ENCODE results near the gene LIX1L. TPM values are rescaled to one million over a fixed set of nuclear protein-coding genes. Genes with fewer than 3 reads are reported as not detected.

The LIX1L gene
- total and polyA plus RNA-seq, 7 donors = 1.4 to 42.5 (median 26.9) TPM

DNA sequence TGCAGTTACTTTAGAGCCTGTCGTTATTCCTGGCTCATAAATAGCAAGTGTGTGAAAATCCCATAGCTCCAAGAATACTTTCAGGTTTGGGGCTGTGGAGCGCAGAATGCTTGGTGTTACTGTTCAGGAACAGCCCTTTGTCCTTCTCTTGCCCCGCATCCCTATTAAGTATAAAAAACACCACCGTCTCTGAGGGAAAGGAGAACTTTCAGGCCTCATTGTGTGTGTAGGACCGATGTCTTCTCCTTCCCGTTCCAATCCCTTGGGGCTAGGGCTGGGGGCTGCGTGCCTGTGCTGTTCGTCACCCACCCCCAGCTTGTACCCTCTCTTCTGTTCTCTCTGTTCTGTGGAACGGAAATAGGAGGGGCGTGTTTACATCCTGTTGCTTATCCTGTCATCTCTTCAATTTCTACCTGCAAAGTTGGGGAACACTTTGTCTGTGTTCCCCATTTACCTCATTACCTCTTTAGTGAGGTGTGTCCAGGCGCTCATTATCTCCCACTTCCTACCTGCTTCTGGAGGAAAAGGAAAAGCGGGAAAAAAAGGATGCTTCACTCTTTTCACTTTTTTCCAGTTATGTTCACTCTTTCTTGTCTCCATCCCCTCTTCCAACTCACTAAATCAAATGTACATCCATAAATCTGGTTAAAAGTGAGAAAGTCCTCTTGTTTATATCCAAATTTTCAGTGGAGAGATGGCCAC lies 39.4 kb upstream of the LIX1L start:
- Histone ChIP-seq H3K27ac (peak overlapping the region; percentile 92 to 95 (median 94)), H3K4me1 (peaks cover 0 to 48% (median 43%) of the 10 kb centered on the region in 4 donors), H3K4me3 (peak overlapping the region; percentile 72 to 93 (median 88)), H3K36me3 (peaks cover 35 to 38% (median 36%) of the 10 kb centered on the region in 4 donors), H3K9me3 (no peaks in the 10 kb centered on the region), H3K27me3 (no peaks in the 10 kb centered on the region)
- DNase-seq = peak; percentile 80
- intact Hi-C loops (cut with DNase I) = loop anchor here (5.0 kb wide), 1 partner anchor 35 kb away; the partner anchor contains the start of genes ANKRD34A and POLR3GL
- TF ChIP-seq POLR2A (IDR thresholded peaks at IDR 0.05) = no peak
- TF ChIP-seq POLR2AphosphoS5 (IDR thresholded peaks at IDR 0.05) = peak in 2 of 4 donors; percentile 37 to 61
- TF ChIP-seq, protein P1, sequence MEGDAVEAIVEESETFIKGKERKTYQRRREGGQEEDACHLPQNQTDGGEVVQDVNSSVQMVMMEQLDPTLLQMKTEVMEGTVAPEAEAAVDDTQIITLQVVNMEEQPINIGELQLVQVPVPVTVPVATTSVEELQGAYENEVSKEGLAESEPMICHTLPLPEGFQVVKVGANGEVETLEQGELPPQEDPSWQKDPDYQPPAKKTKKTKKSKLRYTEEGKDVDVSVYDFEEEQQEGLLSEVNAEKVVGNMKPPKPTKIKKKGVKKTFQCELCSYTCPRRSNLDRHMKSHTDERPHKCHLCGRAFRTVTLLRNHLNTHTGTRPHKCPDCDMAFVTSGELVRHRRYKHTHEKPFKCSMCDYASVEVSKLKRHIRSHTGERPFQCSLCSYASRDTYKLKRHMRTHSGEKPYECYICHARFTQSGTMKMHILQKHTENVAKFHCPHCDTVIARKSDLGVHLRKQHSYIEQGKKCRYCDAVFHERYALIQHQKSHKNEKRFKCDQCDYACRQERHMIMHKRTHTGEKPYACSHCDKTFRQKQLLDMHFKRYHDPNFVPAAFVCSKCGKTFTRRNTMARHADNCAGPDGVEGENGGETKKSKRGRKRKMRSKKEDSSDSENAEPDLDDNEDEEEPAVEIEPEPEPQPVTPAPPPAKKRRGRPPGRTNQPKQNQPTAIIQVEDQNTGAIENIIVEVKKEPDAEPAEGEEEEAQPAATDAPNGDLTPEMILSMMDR (IDR thresholded peaks at IDR 0.05) = no peak
- WGBS, 2 donors = 6 to 7% methylated on average over 12 of the region's 12 CpGs

DNA sequence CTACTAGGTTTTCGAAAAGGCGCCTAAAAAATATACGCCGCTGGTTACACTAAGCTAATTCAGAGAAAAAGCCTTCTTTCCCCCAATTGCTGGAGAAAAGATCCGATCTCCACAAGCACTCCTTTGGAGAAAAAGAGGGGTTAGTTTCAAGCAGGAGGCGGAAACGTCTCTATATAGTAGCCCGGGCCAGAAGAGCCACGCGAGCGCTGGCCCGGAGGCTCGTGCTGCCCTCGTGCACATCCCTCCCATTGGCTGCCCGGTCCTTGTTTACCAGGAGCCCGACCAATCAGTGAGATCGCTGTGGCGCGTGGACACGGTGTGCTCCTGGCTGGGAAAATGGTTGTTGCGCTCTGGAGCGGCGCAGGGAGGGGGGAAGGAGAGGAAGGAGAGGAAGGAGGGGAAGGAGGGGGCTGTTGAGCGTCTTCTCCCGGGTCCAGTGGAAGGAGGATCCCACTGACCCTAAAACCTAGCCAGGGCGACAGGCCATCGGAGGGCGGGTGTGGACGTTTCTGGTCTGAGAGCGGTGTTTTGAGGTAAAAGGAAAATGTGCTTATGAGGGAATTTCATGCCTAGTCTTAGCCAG lies 38.7 kb upstream of the LIX1L start, which contains the start of gene TXNIP:
Gene TXNIP (minus strand): TSS at position 147 of the 583 bp plus-strand sequence. CDS start 313 bp downstream, outside the sequence.
- 0% methylated on average over 30 of the region's 30 CpGs for WGBS, 2 donors
- Histone ChIP-seq H3K4me3 (peak within 1 kb of the TSS; percentile 72 to 93 (median 88)), H3K36me3 (peaks cover 35 to 38% (median 37%) of the 10 kb centered on the region in 4 donors), H3K27me3 (no peaks in the 10 kb centered on the region), H3K4me1 (peaks cover 0 to 48% (median 41%) of the 10 kb centered on the region in 4 donors), H3K9me3 (no peaks in the 10 kb centered on the region), H3K27ac (peak within 1 kb of the TSS; percentile 92 to 95 (median 94))
- DNase-seq = peak; percentile 100
- intact Hi-C loops (cut with DNase I) = loop anchor here (5.0 kb wide), 1 partner anchor 34 kb away; the partner anchor contains the start of genes ANKRD34A and POLR3GL
- TF ChIP-seq EP300 (IDR thresholded peaks at IDR 0.05) (peak in 2 of 4 donors; percentile 80 to 85), POLR2A (IDR thresholded peaks at IDR 0.05) (peak; percentile 98), POLR2AphosphoS5 (IDR thresholded peaks at IDR 0.05) (peak; percentile 99 to 100 (median 100))
- TF ChIP-seq, protein P1 (IDR thresholded peaks at IDR 0.05) = no peak

DNA sequence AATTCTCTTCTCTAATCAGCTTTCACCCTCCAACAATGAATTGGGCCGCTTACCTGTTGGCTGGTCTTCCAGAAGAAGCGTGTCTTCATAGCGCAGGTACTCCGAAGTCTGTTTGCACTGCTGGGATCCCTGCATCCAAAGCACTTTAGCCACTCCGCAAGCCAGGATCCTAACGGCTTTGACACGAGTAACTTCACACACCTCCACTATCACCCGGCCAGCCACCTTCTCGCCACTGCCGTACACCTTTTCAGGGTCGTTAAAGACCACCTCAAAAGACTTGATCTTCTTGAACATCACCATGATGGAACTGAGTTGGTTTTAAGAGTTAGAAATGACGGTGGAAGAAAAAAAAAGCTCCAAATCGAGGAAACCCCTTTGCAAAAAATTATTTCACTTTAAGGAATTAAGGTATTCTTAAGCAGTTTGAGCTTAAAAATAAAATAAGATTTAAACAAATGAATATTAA lies 38.2 kb upstream of the LIX1L start:
- peak; percentile 67 for DNase-seq
- TF ChIP-seq, protein P1 (IDR thresholded peaks at IDR 0.05) = no peak
- TF ChIP-seq POLR2AphosphoS5 (IDR thresholded peaks at IDR 0.05) (no peak), POLR2A (IDR thresholded peaks at IDR 0.05) (no peak), EP300 (IDR thresholded peaks at IDR 0.05) (no peak)
- H3K27ac ChIP-seq = peak overlapping the region; percentile 92 to 95 (median 94)
- peaks cover 35 to 38% (median 37%) of the 10 kb centered on the region in 4 donors for H3K36me3 ChIP-seq
- H3K27me3 ChIP-seq = no peaks in the 10 kb centered on the region
- WGBS, 2 donors = 0% methylated on average over 13 of the region's 13 CpGs
- H3K9me3 ChIP-seq = no peaks in the 10 kb centered on the region
- peak overlapping the region; percentile 72 to 93 (median 88) for H3K4me3 ChIP-seq
- intact Hi-C loops (cut with DNase I) = loop anchor here (5.0 kb wide), 1 partner anchor 34 kb away; the partner anchor contains the start of genes ANKRD34A and POLR3GL
- H3K4me1 ChIP-seq = peaks cover 0 to 51% (median 41%) of the 10 kb centered on the region in 4 donors

DNA sequence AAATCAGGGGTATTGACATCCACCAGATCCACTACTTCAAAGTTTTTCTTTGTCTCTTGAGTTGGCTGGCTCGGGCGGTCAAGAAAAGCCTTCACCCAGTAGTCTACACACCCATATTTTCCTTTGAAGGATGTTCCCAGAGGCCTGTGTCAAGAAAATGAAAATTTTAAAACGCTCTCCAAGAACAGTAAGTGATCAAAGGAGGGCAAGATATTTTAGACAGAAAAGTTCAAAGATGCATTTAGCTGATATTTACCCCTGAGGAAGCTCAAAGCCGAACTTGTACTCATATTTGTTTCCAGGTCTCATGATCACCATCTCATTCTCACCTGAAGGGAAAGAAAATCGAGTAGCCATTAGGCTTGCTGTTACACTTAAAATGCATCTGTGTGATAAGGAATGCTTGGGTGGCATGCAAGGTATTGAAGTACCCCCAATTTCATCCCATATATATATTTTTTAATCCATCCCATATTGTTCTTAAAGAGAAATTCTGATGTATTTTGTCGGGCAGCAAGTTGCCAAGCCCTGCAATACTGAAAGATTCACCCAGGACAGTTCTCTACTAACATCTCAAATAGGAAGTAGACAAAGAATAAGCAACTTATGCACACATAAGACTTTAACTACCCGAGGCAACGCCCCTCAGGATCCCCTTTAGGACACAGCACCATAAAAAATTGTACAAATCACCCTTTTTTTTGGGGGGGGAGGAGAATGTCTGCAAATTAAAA lies 37.5 kb upstream of the LIX1L start:
- TF ChIP-seq EP300 (IDR thresholded peaks at IDR 0.05) = no peak
- peak; percentile 34 for DNase-seq

More for the DNA sequence above, 37.5 kb upstream of the LIX1L start:
- Histone ChIP-seq H3K27me3 (no peaks in the 10 kb centered on the region), H3K9me3 (no peaks in the 10 kb centered on the region), H3K36me3 (peaks cover 35 to 38% (median 37%) of the 10 kb centered on the region in 4 donors), H3K4me1 (peaks cover 0 to 53% (median 40%) of the 10 kb centered on the region in 4 donors), H3K27ac (peak overlapping the region; percentile 92 to 95 (median 94)), H3K4me3 (peak overlapping the region; percentile 72 to 93 (median 88))
- intact Hi-C loops (cut with DNase I) = loop anchor here (5.0 kb wide), 1 partner anchor 33 kb away; the partner anchor contains the start of genes ANKRD34A and POLR3GL
- 0 to 1% methylated on average over 8 of the region's 8 CpGs for WGBS, 2 donors
